Ovary (tissue), 9 donors: Measurements from ENCODE around the gene RPS6KA1. TPM values are rescaled to one million over a fixed set of nuclear protein-coding genes. Genes with fewer than 3 reads are reported as not detected.
"Not testable (repeated sequence)": the region's sequence is repeated elsewhere in the genome, so short reads cannot be mapped to it uniquely, and the experiment has no call there.

Source experiments
- DNase-seq, 5 donors: peaks; one replicate each; pipeline ENCODE4 v3.0.0-alpha.2; 2019 to 2020
- H3K27ac ChIP-seq, 2 donors: fragments of 200-600 bp; one replicate each; pipeline versions ENCODE4 v1.5.1 to v1.8.0; 2019 to 2022
- H3K27me3 ChIP-seq: fragments of 200-600 bp; one replicate; pipeline ENCODE4 v1.8.0; 2022
- H3K36me3 ChIP-seq: fragments of 200-600 bp; sonication (generic); one replicate; pipeline ENCODE4 v1.5.1; 2019
- H3K4me1 ChIP-seq: one replicate; pipeline ENCODE4 v1.8.1; 2013; ENCODE audit warnings: mild to moderate bottlenecking, moderate library complexity; ENCODE audit not compliant: insufficient read depth
- H3K4me3 ChIP-seq: fragments of 200-600 bp; sonication (generic); one replicate; pipeline ENCODE4 v1.5.1; 2017
- H3K9me3 ChIP-seq, 2 donors: fragments of 200-600 bp in 1 of 2; sonication (generic) in 1 of 2; one replicate each; pipeline versions ENCODE4 v1.5.1 to v1.8.1; 2013 to 2019; ENCODE audit warnings: mild to moderate bottlenecking in 1 of 2, moderate library complexity in 1 of 2
- CTCF ChIP-seq, 3 donors: fragments of 450-650 bp in 2 of 3; fragments of 200-600 bp in 1 of 3; IDR thresholded peaks; one replicate each; pipeline versions ENCODE4 v1.5.1 to v1.8.0; 2016 to 2022; ENCODE audit warnings: antibody characterized with exemption in 3 of 3, mild to moderate bottlenecking in 1 of 3
- EP300 ChIP-seq: sonication (generic); formaldehyde crosslinking; IDR thresholded peaks from one replicate; pipeline ENCODE4 v1.6.1; 2017; ENCODE audit warnings: antibody characterized with exemption
- POLR2A ChIP-seq: fragments of 450-650 bp; IDR thresholded peaks from one replicate; pipeline ENCODE4 v1.6.1; 2017; ENCODE audit warnings: antibody characterized with exemption, mild to moderate bottlenecking, moderate library complexity
- WGBS, 3 donors: extraction: QIAGEN DNeasy Blood & Tissue Kit in 1 of 3; methylation state at CpG; one replicate each; pipeline versions ENCODE4 v1.1.5 to v1.1.7; 2013 to 2017; 5-methylcytosine and 5-hydroxymethylcytosine counted together
- intact Hi-C, 4 donors: fragments of 100-400 bp; cut with DNase I; formaldehyde crosslinking; loops; one replicate each; pipeline versions ENCODE4 v1.11.0 to v1.15.1; 2022 to 2023
- microRNA counts: library from miRNA; unstranded; fragments of <30 nt; microRNA quantifications from one replicate; lab custom pipeline; 2016
- microRNA-seq, 3 donors: library from miRNA; unstranded; fragments of <30 nt; microRNA quantifications; one replicate each; pipeline versions ENCODE4 to v1.2.0, GENCODE V29; 2019 to 2020
- polyA plus RNA-seq, 2 donors: library from polyadenylated mRNA; stranded (reverse); fragments of 200-250 nt in 1 of 2; fragments of 350-450 nt in 1 of 2; fragmentation: Illumina TruSeq in 1 of 2; extraction: RNeasy Lipid Tissue Mini Kit (QIAGEN cat#74804) in 1 of 2; gene quantifications; one replicate each; pipeline ENCODE4 v1.2.3, GENCODE V29; 2013 to 2014
- small RNA-seq: library from RNA; depleted of rRNA; stranded (forward); fragments of <200 nt; gene quantifications from one replicate; pipeline ENCODE3, GENCODE V24; 2016
- total RNA-seq, 7 donors: library from RNA; depleted of rRNA in 2 of 7; stranded (reverse); fragments of >200 nt in 2 of 7; fragmentation: NEBNext Ultra II Directional in 3 of 7; extraction: Animal tissue kit (Norgen Biotek cat#: 25700) in 3 of 7; gene quantifications; one replicate each; pipeline versions ENCODE4 v1.1.0 to v1.2.4, GENCODE V29; 2016 to 2023
- donor health status: DM: no; HTN: no; CAD: no; lungs with moderate emphysema.
- donor health status: DM: no; HTN: no; CAD: no.
- donor health status: Bipolar disorder and iron deficiency.
- donor health status: DM: yes; HTN: yes; CAD: no.
- donor health status: DM: no; HTN: no; CAD: no.
- donor health status: DM: yes; HTN: yes; CAD: no.

Gene RPS6KA1
- total and polyA plus RNA-seq, 9 donors: 2.2 to 18.8 (median 5.2) TPM

DNA sequence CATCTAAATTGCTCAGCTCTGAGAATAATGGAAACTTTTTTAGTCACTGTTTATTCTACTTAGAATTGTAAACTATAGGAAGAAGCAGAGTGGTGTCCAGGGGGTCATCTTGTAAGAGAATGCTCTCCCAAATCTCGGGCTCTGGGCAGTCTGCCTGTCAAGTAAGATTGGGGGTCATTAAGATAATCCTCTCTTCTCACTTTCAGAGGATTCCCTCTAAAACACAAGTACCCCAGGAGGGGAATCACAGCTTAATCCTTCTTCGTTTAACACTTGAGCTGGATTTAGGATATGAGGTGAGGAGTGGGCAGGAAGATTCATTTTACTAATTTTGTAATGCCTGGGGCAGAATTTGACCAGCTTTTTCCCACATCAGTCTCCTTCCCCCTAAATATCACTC lies 81.2 kb downstream of the RPS6KA1 start:
- no peaks in the 10 kb centered on the region for H3K27me3 ChIP-seq
- H3K27ac ChIP-seq: no peak overlapping the region
- WGBS, 3 donors: 33 to 42% (median 39%) methylated on average over 2 of the region's 2 CpGs
- no peaks in the 10 kb centered on the region for H3K4me1 ChIP-seq
- no peak for DNase-seq
- no peak overlapping the region for H3K4me3 ChIP-seq
- intact Hi-C loops: no loop called here
- TF ChIP-seq EP300 (no peak), POLR2A (no peak), CTCF (IDR thresholded peaks at IDR 0.05) (no peak)
- no peaks in the 10 kb centered on the region for H3K36me3 ChIP-seq
- H3K9me3 ChIP-seq: no peaks in the 10 kb centered on the region

DNA sequence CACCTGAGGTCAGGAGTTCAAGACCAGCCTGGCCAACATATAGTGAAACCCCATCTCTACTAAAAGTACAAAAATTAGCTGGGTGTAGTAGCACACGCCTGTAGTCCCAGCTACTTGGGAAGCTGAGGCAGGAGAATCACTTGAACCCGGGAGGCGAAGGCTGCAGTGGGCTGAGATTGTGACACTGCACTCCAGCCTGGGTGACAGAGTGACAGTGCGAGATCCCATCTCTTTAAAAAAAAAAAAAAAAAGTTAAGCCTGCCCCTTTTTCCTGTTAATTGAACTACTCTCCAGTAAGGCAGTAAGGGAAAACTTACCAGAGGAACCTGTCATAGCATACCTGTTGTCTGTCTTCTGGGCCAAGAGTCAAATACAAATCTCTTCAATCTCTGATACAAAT lies 83.1 kb downstream of the RPS6KA1 start:
- intact Hi-C loops, H3K27me3 ChIP-seq, H3K4me1 ChIP-seq, H3K36me3 ChIP-seq, H3K9me3 ChIP-seq, DNase-seq, H3K27ac ChIP-seq, H3K4me3 ChIP-seq: not testable (repeated sequence)
- 87 to 96% (median 92%) methylated on average over 4 of the region's 4 CpGs for WGBS, 3 donors

GRCh38 chr1:26614655-26615411 lies 85.3 kb downstream of the RPS6KA1 start:
- no peak overlapping the region for H3K4me3 ChIP-seq
- 96 to 98% (median 97%) methylated on average over 1 of the region's 1 CpG for WGBS, 3 donors
- H3K36me3 ChIP-seq: no peaks in the 10 kb centered on the region
- H3K9me3 ChIP-seq: no peaks in the 10 kb centered on the region
- no peak for DNase-seq
- intact Hi-C loops: no loop called here
- no peaks in the 10 kb centered on the region for H3K27me3 ChIP-seq
- H3K27ac ChIP-seq: no peak overlapping the region
- TF ChIP-seq EP300: no peak
- no peak for TF ChIP-seq CTCF (IDR thresholded peaks at IDR 0.05)
- TF ChIP-seq POLR2A: no peak
- peaks cover 8% of the 10 kb centered on the region for H3K4me1 ChIP-seq

DNA sequence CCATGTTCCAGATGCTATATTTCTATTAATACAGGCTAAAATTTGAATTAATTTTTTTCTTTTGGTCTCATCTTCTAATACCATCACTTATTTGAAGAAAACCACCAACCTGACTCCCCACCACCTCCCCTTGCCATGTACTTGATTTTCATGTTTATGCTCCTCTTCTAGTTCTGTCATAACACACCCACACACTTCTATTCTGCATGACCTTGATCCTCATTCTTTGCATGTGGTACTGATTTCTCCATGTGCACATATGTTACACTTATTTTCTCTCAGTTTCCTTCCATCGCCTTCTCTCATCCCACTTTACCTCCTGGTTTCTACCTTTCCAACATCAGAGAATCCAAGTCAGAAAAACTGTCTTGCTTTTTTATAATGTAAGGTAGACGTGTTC lies 87.3 kb downstream of the RPS6KA1 start:
- Histone ChIP-seq H3K27me3 (no peaks in the 10 kb centered on the region), H3K9me3 (no peaks in the 10 kb centered on the region), H3K36me3 (no peaks in the 10 kb centered on the region), H3K4me3 (no peak overlapping the region), H3K27ac (no peak overlapping the region), H3K4me1 (peaks cover 8% of the 10 kb centered on the region)
- 69 to 75% (median 70%) methylated on average over 2 of the region's 2 CpGs for WGBS, 3 donors
- no peak for DNase-seq
- intact Hi-C loops: no loop called here
- TF ChIP-seq POLR2A (no peak), CTCF (IDR thresholded peaks at IDR 0.05) (no peak), EP300 (no peak)

DNA sequence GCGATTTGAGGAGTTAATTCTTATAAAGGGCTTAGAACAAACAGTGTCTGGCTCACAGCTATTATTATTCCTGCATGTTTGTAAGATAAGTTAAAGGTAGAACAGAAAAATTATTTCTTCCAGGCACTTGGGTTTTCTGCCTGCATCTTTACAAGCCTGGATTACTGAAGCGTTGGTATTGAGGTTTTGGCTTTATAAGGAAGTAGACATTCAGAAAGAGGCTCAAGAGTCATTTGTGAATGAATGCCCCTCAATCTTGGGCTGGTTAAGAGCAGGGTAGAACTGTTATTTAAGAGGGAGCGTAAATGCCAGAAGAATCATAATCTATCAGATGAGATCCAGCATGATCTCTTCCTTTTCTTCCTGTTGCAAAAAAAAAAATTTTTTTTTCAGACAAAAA lies 89.0 kb downstream of the RPS6KA1 start:
- TF ChIP-seq POLR2A (no peak), EP300 (no peak), CTCF (IDR thresholded peaks at IDR 0.05) (no peak)
- Histone ChIP-seq H3K27ac (peak overlapping the region in 1 of 2 donors; percentile 94), H3K4me1 (peaks cover 8% of the 10 kb centered on the region), H3K36me3 (no peaks in the 10 kb centered on the region), H3K27me3 (no peaks in the 10 kb centered on the region), H3K9me3 (no peaks in the 10 kb centered on the region), H3K4me3 (no peak overlapping the region)
- DNase-seq: no peak
- 45 to 49% (median 49%) methylated on average over 3 of the region's 3 CpGs for WGBS, 3 donors
- intact Hi-C loops: no loop called here

MicroRNAs within 50 kb of the gene (microRNA counts, 767-probe panel; counts per million panel counts)
- 530 counts per million, percentile 78 among the panel's probes with 10 or more counts for microRNA hsa-miR-1976 (lab: Ali Mortazavi, UCI)

Small RNA genes lying within 50 kb of the gene (microRNA-seq; reads per million reads assigned to microRNA genes)
- 0 to 0.54 (median 0) reads per million in 3 donors for gene MIR1976

Small RNA genes lying within 50 kb of the gene (small RNA-seq; reads per million reads assigned to genes)
- not detected for gene MIR1976
- gene RF00019: not detected
- gene RNU7-29P: not detected

Other genes with a start within 250 kb of the RPS6KA1 start
- gene SH3BGRL3, start 249.7 kb upstream of the RPS6KA1 start, total RNA-seq: 100 to 1,000 TPM in 1 of 7 donors, 10 to 100 TPM in 6; 18.6 to 117 (median 58.3) TPM
- gene SH3BGRL3, start 249.7 kb upstream of the RPS6KA1 start, polyA plus RNA-seq: 100 to 1,000 TPM in 1 of 2 donors, 10 to 100 TPM in 1; 57.8 to 242 TPM
- gene UBXN11, start 223.1 kb upstream of the RPS6KA1 start, total RNA-seq: 10 to 100 TPM; 17.3 to 37.0 (median 28.8) TPM
- gene UBXN11, start 223.1 kb upstream of the RPS6KA1 start, polyA plus RNA-seq: 10 to 100 TPM in 1 of 2 donors, 1 to 10 TPM in 1; 3.6 to 25.1 TPM
- 1 to 10 TPM in 6 of 7 donors, not detected in 1; 1.3 to 6.2 (median 2.9) TPM for gene CD52, start 211.8 kb upstream of the RPS6KA1 start, total RNA-seq
- 10 to 100 TPM in 1 of 2 donors, 1 to 10 TPM in 1; 7.1 to 45.5 TPM for gene CD52, start 211.8 kb upstream of the RPS6KA1 start, polyA plus RNA-seq
- 1 to 10 TPM in 1 of 7 donors, under 1 TPM in 1, not detected in 5; 0.23 to 2.3 TPM for gene CRYBG2, start 175.6 kb upstream of the RPS6KA1 start, total RNA-seq
- gene CRYBG2, start 175.6 kb upstream of the RPS6KA1 start, polyA plus RNA-seq: under 1 TPM in 1 of 2 donors, not detected in 1; 0.11 TPM
- gene ZNF683, start 157.0 kb upstream of the RPS6KA1 start, total RNA-seq: under 1 TPM in 3 of 7 donors, not detected in 4; 0.28 to 0.50 (median 0.41) TPM
- gene ZNF683, start 157.0 kb upstream of the RPS6KA1 start, polyA plus RNA-seq: under 1 TPM in 1 of 2 donors, not detected in 1; 0.15 TPM
- gene LIN28A, start 118.9 kb upstream of the RPS6KA1 start, total RNA-seq: 1 to 10 TPM in 1 of 7 donors, not detected in 6; 1.3 TPM
- gene LIN28A, start 118.9 kb upstream of the RPS6KA1 start, polyA plus RNA-seq: not detected
- gene DHDDS, start 97.4 kb upstream of the RPS6KA1 start, total RNA-seq: 10 to 100 TPM; 20.0 to 46.2 (median 27.3) TPM
- 10 to 100 TPM; 13.0 to 37.8 TPM for gene DHDDS, start 97.4 kb upstream of the RPS6KA1 start, polyA plus RNA-seq
- 100 to 1,000 TPM; 199 to 504 (median 381) TPM for gene HMGN2, start 57.3 kb upstream of the RPS6KA1 start, total RNA-seq
- 100 to 1,000 TPM; 608 to 609 TPM for gene HMGN2, start 57.3 kb upstream of the RPS6KA1 start, polyA plus RNA-seq
- gene ARID1A, start 166.3 kb downstream of the RPS6KA1 start, total RNA-seq: 100 to 1,000 TPM in 1 of 7 donors, 10 to 100 TPM in 6; 28.5 to 102 (median 77.5) TPM
- gene ARID1A, start 166.3 kb downstream of the RPS6KA1 start, polyA plus RNA-seq: 10 to 100 TPM; 27.6 to 40.1 TPM